Loucy (cell line): ENCODE data around the gene RASA1.

ENCODE experiments used
- EZH2phosphoT487 ChIP-seq: fragments of 200-600 bp; IDR thresholded peaks from 2 replicates; pipeline ENCODE4 v1.6.1; 2018; ENCODE audit warnings: antibody characterized with exemption, mild to moderate bottlenecking, moderate library complexity, borderline replicate concordance
- TF ChIP-seq, protein P1 (sequence below): fragments of 200-600 bp; sonication (generic); conservative IDR thresholded peaks from 2 replicates; pipeline ENCODE4 v1.5.1; 2014; ENCODE audit warnings: mild to moderate bottlenecking, antibody characterized with exemption, low read length

- TF ChIP-seq, protein P1, sequence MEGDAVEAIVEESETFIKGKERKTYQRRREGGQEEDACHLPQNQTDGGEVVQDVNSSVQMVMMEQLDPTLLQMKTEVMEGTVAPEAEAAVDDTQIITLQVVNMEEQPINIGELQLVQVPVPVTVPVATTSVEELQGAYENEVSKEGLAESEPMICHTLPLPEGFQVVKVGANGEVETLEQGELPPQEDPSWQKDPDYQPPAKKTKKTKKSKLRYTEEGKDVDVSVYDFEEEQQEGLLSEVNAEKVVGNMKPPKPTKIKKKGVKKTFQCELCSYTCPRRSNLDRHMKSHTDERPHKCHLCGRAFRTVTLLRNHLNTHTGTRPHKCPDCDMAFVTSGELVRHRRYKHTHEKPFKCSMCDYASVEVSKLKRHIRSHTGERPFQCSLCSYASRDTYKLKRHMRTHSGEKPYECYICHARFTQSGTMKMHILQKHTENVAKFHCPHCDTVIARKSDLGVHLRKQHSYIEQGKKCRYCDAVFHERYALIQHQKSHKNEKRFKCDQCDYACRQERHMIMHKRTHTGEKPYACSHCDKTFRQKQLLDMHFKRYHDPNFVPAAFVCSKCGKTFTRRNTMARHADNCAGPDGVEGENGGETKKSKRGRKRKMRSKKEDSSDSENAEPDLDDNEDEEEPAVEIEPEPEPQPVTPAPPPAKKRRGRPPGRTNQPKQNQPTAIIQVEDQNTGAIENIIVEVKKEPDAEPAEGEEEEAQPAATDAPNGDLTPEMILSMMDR: no peak
- TF ChIP-seq EZH2phosphoT487: no peak
Observed at GRCh38 chr5:87423755-87424154, 156.1 kb downstream of the RASA1 start.
